22Rv1 (cell line): ENCODE data around the gene SCD.

ENCODE experiments used
- CTCF ChIP-seq: fragments of 450-650 bp; IDR thresholded peaks from 2 replicates; pipeline ENCODE4 v1.5.1; 2017; ENCODE audit warnings: mild to moderate bottlenecking
- ZFX ChIP-seq: fragments of 450-650 bp; IDR thresholded peaks from 2 replicates; pipeline ENCODE4 v1.6.1; 2017; ENCODE audit warnings: antibody characterized with exemption, borderline replicate concordance

- TF ChIP-seq ZFX (no peak), CTCF (peak; percentile 50)
Measured at GRCh38 chr10:100342627-100342972, 4.4 kb upstream of the SCD start.
